Stomach (tissue), 4 donors: ENCODE data around the gene GNPDA1.

Experiments used
- POLR2A ChIP-seq, 4 donors: fragments of 450-650 bp; IDR thresholded peaks; one replicate each; pipeline ENCODE4 v1.6.1; 2016; ENCODE audit warnings: antibody characterized with exemption in 4 of 4, control low read depth in 2 of 4, mild to moderate bottlenecking in 1 of 4, moderate library complexity in 1 of 4
- POLR2AphosphoS5 ChIP-seq, 3 donors: sonication (generic); formaldehyde crosslinking; IDR thresholded peaks; one replicate each; pipeline ENCODE4 v1.6.1; 2016; ENCODE audit warnings: antibody characterized with exemption in 3 of 3
- TF ChIP-seq, protein P1 (sequence below), 7 experiments: fragments of 450-650 bp in 4 of 7; fragments of 200-600 bp in 3 of 7; sonication (generic) in 3 of 7; IDR thresholded peaks; one replicate each; pipeline ENCODE4 v1.5.1; 2016 to 2019; ENCODE audit warnings: antibody characterized with exemption in 7 of 7, control low read depth in 2 of 7, mild to moderate bottlenecking in 1 of 7

GRCh38 chr5:142007237-142007544 is 5.6 kb downstream of the GNPDA1 start:
- TF ChIP-seq, protein P1, sequence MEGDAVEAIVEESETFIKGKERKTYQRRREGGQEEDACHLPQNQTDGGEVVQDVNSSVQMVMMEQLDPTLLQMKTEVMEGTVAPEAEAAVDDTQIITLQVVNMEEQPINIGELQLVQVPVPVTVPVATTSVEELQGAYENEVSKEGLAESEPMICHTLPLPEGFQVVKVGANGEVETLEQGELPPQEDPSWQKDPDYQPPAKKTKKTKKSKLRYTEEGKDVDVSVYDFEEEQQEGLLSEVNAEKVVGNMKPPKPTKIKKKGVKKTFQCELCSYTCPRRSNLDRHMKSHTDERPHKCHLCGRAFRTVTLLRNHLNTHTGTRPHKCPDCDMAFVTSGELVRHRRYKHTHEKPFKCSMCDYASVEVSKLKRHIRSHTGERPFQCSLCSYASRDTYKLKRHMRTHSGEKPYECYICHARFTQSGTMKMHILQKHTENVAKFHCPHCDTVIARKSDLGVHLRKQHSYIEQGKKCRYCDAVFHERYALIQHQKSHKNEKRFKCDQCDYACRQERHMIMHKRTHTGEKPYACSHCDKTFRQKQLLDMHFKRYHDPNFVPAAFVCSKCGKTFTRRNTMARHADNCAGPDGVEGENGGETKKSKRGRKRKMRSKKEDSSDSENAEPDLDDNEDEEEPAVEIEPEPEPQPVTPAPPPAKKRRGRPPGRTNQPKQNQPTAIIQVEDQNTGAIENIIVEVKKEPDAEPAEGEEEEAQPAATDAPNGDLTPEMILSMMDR (IDR thresholded peaks at IDR 0.05), result no peak
- no peak for TF ChIP-seq POLR2A (IDR thresholded peaks at IDR 0.05)
- no peak for TF ChIP-seq POLR2AphosphoS5 (IDR thresholded peaks at IDR 0.05)
